Measurements from ENCODE around the gene MYL2. TPM values are rescaled to one million over a fixed set of nuclear protein-coding genes. Genes with fewer than 3 reads are reported as not detected.

The MYL2 gene
- polyA plus RNA-seq, 1 donor from 2014 or later, result not detected

DNA sequence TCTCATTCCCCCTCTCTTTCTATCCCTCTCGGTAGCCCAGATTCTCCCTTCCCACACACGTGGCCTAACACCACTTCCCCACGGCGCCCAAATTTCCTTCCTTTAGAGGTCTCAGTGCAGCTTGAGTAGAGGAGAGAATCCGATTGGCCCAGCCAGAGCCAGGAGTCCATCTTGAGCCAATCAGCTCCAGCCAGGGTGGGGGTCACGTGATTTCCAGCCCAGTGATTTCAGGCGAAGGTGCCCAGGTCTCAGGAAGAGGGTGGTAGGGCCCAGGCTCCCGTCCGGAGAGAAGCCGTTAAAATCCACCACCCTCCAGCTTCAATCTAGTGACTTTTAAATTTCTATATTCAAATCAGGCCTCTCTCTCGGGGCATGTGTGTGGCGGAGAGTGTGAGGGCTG lies 45.2 kb upstream of the MYL2 start:
- Histone ChIP-seq H4K20me1 (ENCODE audit: insufficient read depth) (no peaks in the 10 kb centered on the region), H3K4me2 (ENCODE audit: low read length) (no peak overlapping the region), H2AFZ (ENCODE audit: low read depth, low read length) (no peak overlapping the region), H3K9me3 (ENCODE audit: low read length) (no peaks in the 10 kb centered on the region), H3K27ac (ENCODE audit: low read length) (no peak overlapping the region), H3K79me2 (replicated peaks; ENCODE audit: insufficient read depth, low read length) (no peaks in the 10 kb centered on the region), H3F3A (ENCODE audit: insufficient read depth, low read length, poor library complexity, severe bottlenecking) (no peaks in the 10 kb centered on the region), H3K27me3 (ENCODE audit: insufficient read depth, low read depth, low read length) (no peaks in the 10 kb centered on the region), H3K4me3 (ENCODE audit: low read length) (no peak overlapping the region), H3K9me2 (ENCODE audit: insufficient read depth, low read length) (no peaks in the 10 kb centered on the region), H3K9ac (ENCODE audit: low read length) (no peak overlapping the region), H3K36me3 (ENCODE audit: insufficient read depth, low read length) (no peaks in the 10 kb centered on the region)
- TF ChIP-seq TAF1 (IDR thresholded peaks at IDR 0.05; ENCODE audit: low read depth) (no peak), EZH2 (IDR thresholded peaks at IDR 0.05; ENCODE audit: borderline replicate concordance, insufficient read depth, low read length, poor library complexity, severe bottlenecking) (no peak), MXI1 (conservative IDR thresholded peaks at IDR 0.05; ENCODE audit: poor library complexity, severe bottlenecking) (no peak), POLR2AphosphoS5 (IDR thresholded peaks at IDR 0.05) (no peak)
- TF ChIP-seq, protein P1, sequence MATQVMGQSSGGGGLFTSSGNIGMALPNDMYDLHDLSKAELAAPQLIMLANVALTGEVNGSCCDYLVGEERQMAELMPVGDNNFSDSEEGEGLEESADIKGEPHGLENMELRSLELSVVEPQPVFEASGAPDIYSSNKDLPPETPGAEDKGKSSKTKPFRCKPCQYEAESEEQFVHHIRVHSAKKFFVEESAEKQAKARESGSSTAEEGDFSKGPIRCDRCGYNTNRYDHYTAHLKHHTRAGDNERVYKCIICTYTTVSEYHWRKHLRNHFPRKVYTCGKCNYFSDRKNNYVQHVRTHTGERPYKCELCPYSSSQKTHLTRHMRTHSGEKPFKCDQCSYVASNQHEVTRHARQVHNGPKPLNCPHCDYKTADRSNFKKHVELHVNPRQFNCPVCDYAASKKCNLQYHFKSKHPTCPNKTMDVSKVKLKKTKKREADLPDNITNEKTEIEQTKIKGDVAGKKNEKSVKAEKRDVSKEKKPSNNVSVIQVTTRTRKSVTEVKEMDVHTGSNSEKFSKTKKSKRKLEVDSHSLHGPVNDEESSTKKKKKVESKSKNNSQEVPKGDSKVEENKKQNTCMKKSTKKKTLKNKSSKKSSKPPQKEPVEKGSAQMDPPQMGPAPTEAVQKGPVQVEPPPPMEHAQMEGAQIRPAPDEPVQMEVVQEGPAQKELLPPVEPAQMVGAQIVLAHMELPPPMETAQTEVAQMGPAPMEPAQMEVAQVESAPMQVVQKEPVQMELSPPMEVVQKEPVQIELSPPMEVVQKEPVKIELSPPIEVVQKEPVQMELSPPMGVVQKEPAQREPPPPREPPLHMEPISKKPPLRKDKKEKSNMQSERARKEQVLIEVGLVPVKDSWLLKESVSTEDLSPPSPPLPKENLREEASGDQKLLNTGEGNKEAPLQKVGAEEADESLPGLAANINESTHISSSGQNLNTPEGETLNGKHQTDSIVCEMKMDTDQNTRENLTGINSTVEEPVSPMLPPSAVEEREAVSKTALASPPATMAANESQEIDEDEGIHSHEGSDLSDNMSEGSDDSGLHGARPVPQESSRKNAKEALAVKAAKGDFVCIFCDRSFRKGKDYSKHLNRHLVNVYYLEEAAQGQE (IDR thresholded peaks at IDR 0.05; ENCODE audit: borderline replicate concordance), result no peak
- TF ChIP-seq, protein P2, sequence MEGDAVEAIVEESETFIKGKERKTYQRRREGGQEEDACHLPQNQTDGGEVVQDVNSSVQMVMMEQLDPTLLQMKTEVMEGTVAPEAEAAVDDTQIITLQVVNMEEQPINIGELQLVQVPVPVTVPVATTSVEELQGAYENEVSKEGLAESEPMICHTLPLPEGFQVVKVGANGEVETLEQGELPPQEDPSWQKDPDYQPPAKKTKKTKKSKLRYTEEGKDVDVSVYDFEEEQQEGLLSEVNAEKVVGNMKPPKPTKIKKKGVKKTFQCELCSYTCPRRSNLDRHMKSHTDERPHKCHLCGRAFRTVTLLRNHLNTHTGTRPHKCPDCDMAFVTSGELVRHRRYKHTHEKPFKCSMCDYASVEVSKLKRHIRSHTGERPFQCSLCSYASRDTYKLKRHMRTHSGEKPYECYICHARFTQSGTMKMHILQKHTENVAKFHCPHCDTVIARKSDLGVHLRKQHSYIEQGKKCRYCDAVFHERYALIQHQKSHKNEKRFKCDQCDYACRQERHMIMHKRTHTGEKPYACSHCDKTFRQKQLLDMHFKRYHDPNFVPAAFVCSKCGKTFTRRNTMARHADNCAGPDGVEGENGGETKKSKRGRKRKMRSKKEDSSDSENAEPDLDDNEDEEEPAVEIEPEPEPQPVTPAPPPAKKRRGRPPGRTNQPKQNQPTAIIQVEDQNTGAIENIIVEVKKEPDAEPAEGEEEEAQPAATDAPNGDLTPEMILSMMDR (IDR thresholded peaks at IDR 0.05; ENCODE audit: poor library complexity, severe bottlenecking), result no peak

DNA sequence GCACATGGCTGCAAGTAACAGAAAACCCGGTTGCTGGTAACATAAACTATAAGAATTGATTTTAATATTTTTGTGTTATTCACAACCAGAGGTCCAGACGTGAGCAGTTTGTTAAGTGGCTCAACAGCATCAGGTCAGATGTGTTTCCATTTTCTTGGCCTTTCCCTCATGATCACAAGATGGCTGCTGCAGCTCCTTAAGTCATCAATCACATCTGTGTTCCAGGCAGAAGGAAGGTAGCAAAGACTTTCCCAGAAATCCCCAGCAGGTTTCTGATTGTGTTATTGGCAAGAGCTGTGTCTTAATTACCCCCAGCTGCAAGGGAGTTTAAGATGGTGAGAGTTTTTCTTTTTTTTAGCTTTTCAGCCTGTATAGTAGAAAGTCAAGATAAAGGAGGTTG lies 40.4 kb upstream of the MYL2 start:
- H4K20me1 ChIP-seq (ENCODE audit: insufficient read depth), result no peaks in the 10 kb centered on the region
- no peaks in the 10 kb centered on the region for H3K79me2 ChIP-seq (replicated peaks; ENCODE audit: insufficient read depth, low read length)
- no peaks in the 10 kb centered on the region for H3F3A ChIP-seq (ENCODE audit: insufficient read depth, low read length, poor library complexity, severe bottlenecking)
- H2AFZ ChIP-seq (ENCODE audit: low read depth, low read length), result no peak overlapping the region
- no peak overlapping the region for H3K4me2 ChIP-seq (ENCODE audit: low read length)
- no peak overlapping the region for H3K27ac ChIP-seq (ENCODE audit: low read length)
- TF ChIP-seq, protein P1 (IDR thresholded peaks at IDR 0.05; ENCODE audit: borderline replicate concordance), result no peak
- TF ChIP-seq TAF1 (IDR thresholded peaks at IDR 0.05; ENCODE audit: low read depth) (no peak), EZH2 (IDR thresholded peaks at IDR 0.05; ENCODE audit: borderline replicate concordance, insufficient read depth, low read length, poor library complexity, severe bottlenecking) (no peak), MXI1 (conservative IDR thresholded peaks at IDR 0.05; ENCODE audit: poor library complexity, severe bottlenecking) (no peak), RAD21 (conservative IDR thresholded peaks at IDR 0.05) (no peak), SMC3 (conservative IDR thresholded peaks at IDR 0.05; ENCODE audit: poor library complexity) (no peak), EP300 (conservative IDR thresholded peaks at IDR 0.05; ENCODE audit: poor library complexity, severe bottlenecking) (no peak), POLR2AphosphoS5 (IDR thresholded peaks at IDR 0.05) (no peak)
- TF ChIP-seq, protein P2 (IDR thresholded peaks at IDR 0.05; ENCODE audit: poor library complexity, severe bottlenecking), result no peak
- no peak overlapping the region for H3K9ac ChIP-seq (ENCODE audit: low read length)
- no peak overlapping the region for H3K4me3 ChIP-seq (ENCODE audit: low read length)
- no peaks in the 10 kb centered on the region for H3K27me3 ChIP-seq (ENCODE audit: insufficient read depth, low read depth, low read length)
- no peaks in the 10 kb centered on the region for H3K36me3 ChIP-seq (ENCODE audit: insufficient read depth, low read length)
- no peaks in the 10 kb centered on the region for H3K9me3 ChIP-seq (ENCODE audit: low read length)
- no peaks in the 10 kb centered on the region for H3K9me2 ChIP-seq (ENCODE audit: insufficient read depth, low read length)

All from neural cell (in vitro differentiated cells).